Right lobe of liver (tissue), 4 donors: ENCODE results near the gene TBPL1.

Experiments
- CTCF ChIP-seq, 4 donors: fragments of 200-600 bp in 3 of 4; fragments of 450-650 bp in 1 of 4; IDR thresholded peaks; one replicate each; pipeline versions ENCODE4 v1.5.1 to v1.8.0; 2016 to 2022; ENCODE audit warnings: antibody characterized with exemption in 4 of 4, mild to moderate bottlenecking in 2 of 4
- POLR2A ChIP-seq: fragments of 450-650 bp; IDR thresholded peaks from one replicate; pipeline ENCODE4 v1.6.1; 2017; ENCODE audit warnings: antibody characterized with exemption, mild to moderate bottlenecking
- donor health status: DM: no; HTN: no; CAD: no.
- donor health status: DM: no; HTN: no; CAD: no.
- donor health status: DM: no; HTN: yes; CAD: no.

GRCh38 chr6:134034478-134034877, 81.5 kb downstream of the TBPL1 start:
- TF ChIP-seq CTCF (IDR thresholded peaks at IDR 0.05) (no peak), POLR2A (no peak)
